NB4 (cell line): ENCODE measurements around the gene RFTN2.
"Not testable (repeated sequence)": the region's sequence is repeated elsewhere in the genome, so short reads cannot be mapped to it uniquely, and the experiment has no call there.

Experiments
- DNase-seq: peaks from one replicate; pipeline ENCODE4 v3.0.0; 2010; ENCODE audit warnings: low read depth
- H3K4me3 ChIP-seq: one replicate; pipeline ENCODE4 v1.5.1; 2011; ENCODE audit warnings: mild to moderate bottlenecking, low read depth, low read length, moderate library complexity
- MYC ChIP-seq: IDR thresholded peaks from 2 replicates; pipeline ENCODE4 v1.6.1; 2011; ENCODE audit warnings: low read depth, low read length
- POLR2A ChIP-seq: IDR thresholded peaks from 2 replicates; pipeline ENCODE4 v1.6.1; 2011; ENCODE audit warnings: mild to moderate bottlenecking; ENCODE audit not compliant: insufficient read length; ENCODE audit errors: extremely low read depth
- TF ChIP-seq, protein P1 (sequence below): IDR thresholded peaks from 2 replicates; pipeline ENCODE4 v1.6.1; 2011; ENCODE audit warnings: low read depth, low read length
- TF ChIP-seq, protein P2 (sequence below): IDR thresholded peaks from one replicate; pipeline ENCODE4 v1.5.1; 2012; ENCODE audit warnings: low read depth, low read length

Gene RFTN2

GRCh38 chr2:197704434-197705120 is 29.2 kb upstream of the RFTN2 start:
- TF ChIP-seq, protein P1, sequence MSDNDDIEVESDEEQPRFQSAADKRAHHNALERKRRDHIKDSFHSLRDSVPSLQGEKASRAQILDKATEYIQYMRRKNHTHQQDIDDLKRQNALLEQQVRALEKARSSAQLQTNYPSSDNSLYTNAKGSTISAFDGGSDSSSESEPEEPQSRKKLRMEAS, result peak; percentile 42
- TF ChIP-seq POLR2A (no peak), MYC (no peak)
- TF ChIP-seq, protein P2, sequence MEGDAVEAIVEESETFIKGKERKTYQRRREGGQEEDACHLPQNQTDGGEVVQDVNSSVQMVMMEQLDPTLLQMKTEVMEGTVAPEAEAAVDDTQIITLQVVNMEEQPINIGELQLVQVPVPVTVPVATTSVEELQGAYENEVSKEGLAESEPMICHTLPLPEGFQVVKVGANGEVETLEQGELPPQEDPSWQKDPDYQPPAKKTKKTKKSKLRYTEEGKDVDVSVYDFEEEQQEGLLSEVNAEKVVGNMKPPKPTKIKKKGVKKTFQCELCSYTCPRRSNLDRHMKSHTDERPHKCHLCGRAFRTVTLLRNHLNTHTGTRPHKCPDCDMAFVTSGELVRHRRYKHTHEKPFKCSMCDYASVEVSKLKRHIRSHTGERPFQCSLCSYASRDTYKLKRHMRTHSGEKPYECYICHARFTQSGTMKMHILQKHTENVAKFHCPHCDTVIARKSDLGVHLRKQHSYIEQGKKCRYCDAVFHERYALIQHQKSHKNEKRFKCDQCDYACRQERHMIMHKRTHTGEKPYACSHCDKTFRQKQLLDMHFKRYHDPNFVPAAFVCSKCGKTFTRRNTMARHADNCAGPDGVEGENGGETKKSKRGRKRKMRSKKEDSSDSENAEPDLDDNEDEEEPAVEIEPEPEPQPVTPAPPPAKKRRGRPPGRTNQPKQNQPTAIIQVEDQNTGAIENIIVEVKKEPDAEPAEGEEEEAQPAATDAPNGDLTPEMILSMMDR, result no peak
- H3K4me3 ChIP-seq, result peak overlapping the region; percentile 81
- peak; percentile 17 for DNase-seq

DNA sequence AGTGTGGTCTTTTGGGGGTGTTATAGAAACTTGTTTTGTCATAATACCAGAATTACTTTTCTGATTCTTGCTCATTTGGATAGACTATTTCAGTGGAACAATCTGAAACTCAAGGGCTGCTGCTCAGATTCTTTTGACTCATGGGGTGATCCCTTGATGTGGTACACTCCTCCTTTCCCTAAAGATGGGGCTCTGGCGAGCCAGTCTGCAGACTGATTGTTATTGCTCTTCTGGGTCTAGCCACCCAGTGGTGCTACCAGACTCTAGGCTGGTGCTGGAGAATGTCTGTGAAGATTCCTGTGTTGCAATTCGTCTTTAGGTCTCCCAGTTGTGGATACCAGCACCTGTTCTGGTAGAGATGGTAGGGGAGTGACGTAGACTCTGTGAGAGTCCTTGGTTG is 25.6 kb upstream of the RFTN2 start:
- DNase-seq, result no peak
- no peak overlapping the region for H3K4me3 ChIP-seq
- no peak for TF ChIP-seq POLR2A
- TF ChIP-seq, protein P1, result no peak
- no peak for TF ChIP-seq MYC
- TF ChIP-seq, protein P2, result no peak

DNA sequence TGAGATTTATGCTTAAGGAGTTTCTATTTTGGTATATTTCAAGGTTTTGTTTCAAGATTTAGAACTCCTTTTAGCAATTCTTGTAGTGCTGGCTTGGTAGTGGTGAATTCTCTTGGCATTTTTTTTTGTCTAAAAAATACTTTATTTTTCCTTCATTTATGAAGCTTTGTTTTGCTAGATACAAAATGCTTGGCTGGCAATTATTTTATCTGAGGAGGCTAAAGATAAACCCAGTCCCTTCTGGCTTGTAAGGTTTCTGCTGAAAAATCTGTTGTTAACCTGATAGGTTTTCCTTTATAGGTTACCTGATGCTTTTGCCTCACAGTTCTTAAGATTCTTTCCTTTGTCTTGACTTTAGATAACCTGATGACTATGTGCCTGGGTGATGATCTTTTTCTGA is 24.3 kb upstream of the RFTN2 start:
- not testable (repeated sequence) for DNase-seq, H3K4me3 ChIP-seq

DNA sequence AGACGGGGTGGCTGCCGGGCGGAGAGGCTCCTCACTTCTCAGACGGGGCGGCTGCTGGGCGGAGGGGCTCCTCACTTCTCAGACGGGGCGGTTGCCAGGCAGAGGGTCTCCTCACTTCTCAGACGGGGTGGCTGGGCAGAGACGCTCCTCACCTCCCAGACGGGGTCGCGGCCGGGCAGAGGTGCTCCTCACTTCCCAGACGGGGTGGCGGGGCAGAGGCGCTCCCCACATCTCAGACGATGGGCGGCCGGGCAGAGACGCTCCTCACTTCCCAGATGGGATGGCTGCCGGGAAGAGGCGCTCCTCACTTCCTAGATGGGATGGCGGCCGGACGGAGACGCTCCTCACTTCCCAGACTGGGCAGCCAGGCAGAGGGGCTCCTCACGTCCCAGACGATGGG is 21.2 kb upstream of the RFTN2 start:
- not testable (repeated sequence) for DNase-seq, H3K4me3 ChIP-seq

DNA sequence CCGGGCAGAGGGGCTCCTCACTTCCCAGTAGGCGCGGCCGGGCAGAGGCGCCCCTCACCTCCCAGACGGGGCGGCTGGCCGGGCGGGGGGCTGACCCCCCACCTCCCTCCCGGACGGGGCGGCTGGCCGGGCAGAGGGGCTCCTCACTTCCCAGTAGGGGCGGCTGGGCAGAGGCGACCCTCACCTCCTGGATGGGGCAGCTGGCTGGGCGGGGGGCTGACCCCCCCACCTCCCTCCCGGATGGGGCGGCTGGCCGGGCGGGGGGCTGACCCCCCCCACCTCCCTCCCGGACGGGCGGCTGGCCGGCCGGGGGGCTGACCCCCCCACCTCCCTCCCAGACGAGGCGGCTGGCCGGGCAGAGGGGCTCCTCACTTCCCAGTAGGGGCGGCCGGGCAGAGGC is 20.6 kb upstream of the RFTN2 start:
- not testable (repeated sequence) for DNase-seq, H3K4me3 ChIP-seq

DNA sequence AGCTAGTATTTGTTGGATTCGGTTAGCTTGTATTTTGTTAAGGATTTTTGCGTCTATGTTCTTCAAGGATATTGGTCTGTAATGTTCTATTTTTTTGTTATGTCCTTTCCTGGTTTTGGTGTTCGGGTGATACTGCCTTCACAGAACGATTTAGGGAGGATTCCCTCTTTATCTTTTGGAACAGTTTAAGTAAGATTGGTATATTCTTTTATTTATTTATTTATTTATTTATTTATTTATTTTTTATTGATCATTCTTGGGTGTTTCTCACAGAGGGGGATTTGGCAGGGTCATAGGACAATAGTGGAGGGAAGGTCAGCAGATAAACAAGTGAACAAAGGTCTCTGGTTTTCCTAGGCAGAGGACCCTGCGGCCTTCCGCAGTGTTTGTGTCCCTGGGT is 19.8 kb upstream of the RFTN2 start:
- H3K4me3 ChIP-seq, DNase-seq: not testable (repeated sequence)

DNA sequence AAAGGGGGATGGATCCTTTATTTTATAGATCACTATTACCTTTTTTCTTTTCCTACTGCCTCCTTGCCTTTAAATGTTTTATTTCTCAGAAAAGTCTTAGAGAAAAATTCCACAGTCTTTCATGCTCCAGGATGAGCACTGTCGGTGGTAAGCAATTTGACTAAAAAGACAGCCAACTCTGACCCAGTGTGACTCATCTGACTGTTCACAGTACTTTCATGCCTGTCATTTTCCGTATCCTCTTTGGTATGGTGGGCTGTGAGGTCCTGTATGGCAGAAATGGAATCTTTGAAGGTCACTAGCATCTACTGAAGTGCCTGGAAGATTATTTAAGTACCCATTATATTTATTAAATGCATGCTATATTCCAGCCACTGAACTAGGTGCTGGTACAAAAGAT is 2.1 kb upstream of the RFTN2 start:
- no peak for DNase-seq
- no peak overlapping the region for H3K4me3 ChIP-seq
- TF ChIP-seq, protein P1, result no peak
- TF ChIP-seq, protein P2, result no peak
- TF ChIP-seq POLR2A, result no peak
- no peak for TF ChIP-seq MYC

DNA sequence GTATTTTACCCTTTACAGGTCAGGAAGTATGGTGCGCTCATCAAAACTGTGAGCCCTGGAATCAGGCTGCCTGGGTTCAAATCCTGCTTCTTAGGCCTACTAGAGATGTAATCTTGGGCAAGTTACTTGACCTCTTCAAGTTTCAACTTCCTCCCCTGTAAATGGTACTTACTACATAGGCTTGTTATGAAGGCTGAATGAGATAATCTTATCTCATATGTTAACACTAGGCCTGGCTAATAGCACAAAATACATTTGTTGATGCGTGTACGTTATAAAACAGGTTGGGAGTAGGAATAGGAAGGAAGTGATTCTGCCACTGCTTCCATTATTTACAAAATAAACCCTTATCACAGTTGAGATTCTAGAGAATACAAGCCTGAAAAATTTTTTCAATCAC is 1.7 kb upstream of the RFTN2 start:
- TF ChIP-seq MYC, result no peak
- TF ChIP-seq, protein P1, result no peak
- TF ChIP-seq POLR2A, result no peak
- TF ChIP-seq, protein P2, result no peak
- DNase-seq, result no peak
- no peak overlapping the region for H3K4me3 ChIP-seq
